Right lobe of liver (tissue), 6 donors: ENCODE results near the gene ZDHHC12. TPM values are rescaled to one million over a fixed set of nuclear protein-coding genes. Genes with fewer than 3 reads are reported as not detected.

ENCODE experiments used
- ATAC-seq, 4 donors: fragments of 200-7000 bp; cut with Tn5 transposase; one replicate each; pipeline ENCODE4 v1.9.1; 2020; ENCODE audit warnings: mild to moderate bottlenecking in 4 of 4, moderate library complexity in 4 of 4
- DNase-seq, 3 donors: peaks; one replicate each; pipeline ENCODE4 v3.0.0-alpha.2; 2020
- H3K27ac ChIP-seq, 3 donors: fragments of 200-600 bp; one replicate each; pipeline ENCODE4 v1.8.0; 2022
- H3K27me3 ChIP-seq, 2 donors: fragments of 200-600 bp; one replicate each; pipeline ENCODE4 v1.8.0; 2022
- H3K36me3 ChIP-seq, 4 donors: fragments of 200-600 bp; sonication (generic) in 1 of 4; one replicate each; pipeline versions ENCODE4 v1.5.1 to v1.8.0; 2017 to 2022; ENCODE audit warnings: control low read depth in 1 of 4
- H3K4me1 ChIP-seq, 4 donors: fragments of 200-600 bp; sonication (generic) in 1 of 4; one replicate each; pipeline versions ENCODE4 v1.5.1 to v1.8.0; 2017 to 2022; ENCODE audit warnings: control low read depth in 1 of 4
- H3K4me3 ChIP-seq, 3 donors: fragments of 200-600 bp; one replicate each; pipeline ENCODE4 v1.8.0; 2022
- H3K9me3 ChIP-seq, 4 donors: fragments of 200-600 bp; sonication (generic) in 1 of 4; one replicate each; pipeline versions ENCODE4 v1.5.1 to v1.8.0; 2017 to 2022; ENCODE audit warnings: control low read depth in 1 of 4
- CTCF ChIP-seq, 4 donors: fragments of 200-600 bp in 3 of 4; fragments of 450-650 bp in 1 of 4; IDR thresholded peaks; one replicate each; pipeline versions ENCODE4 v1.5.1 to v1.8.0; 2016 to 2022; ENCODE audit warnings: antibody characterized with exemption in 4 of 4, mild to moderate bottlenecking in 2 of 4
- POLR2A ChIP-seq: fragments of 450-650 bp; IDR thresholded peaks from one replicate; pipeline ENCODE4 v1.6.1; 2017; ENCODE audit warnings: antibody characterized with exemption, mild to moderate bottlenecking
- WGBS: methylation state at CpG from one replicate; pipeline ENCODE4 v1.1.6; 2018; ENCODE audit warnings: low coverage, low lambda C conversion rate; ENCODE audit not compliant: insufficient coverage; ENCODE audit errors: missing lambda C conversion rate; 5-methylcytosine and 5-hydroxymethylcytosine counted together
- intact Hi-C, 2 donors: fragments of 100-400 bp; cut with DNase I; formaldehyde crosslinking; loops; one replicate each; pipeline versions ENCODE4 v1.11.2 to v1.14.1; 2022
- total RNA-seq, 6 experiments: library from RNA; depleted of rRNA in 2 of 6; stranded (reverse); fragments of >200 nt in 2 of 6; fragmentation: NEBNext Ultra II Directional in 3 of 6; extraction: Animal tissue kit (Norgen Biotek cat#: 25700) in 3 of 6; gene quantifications; one replicate each; pipeline versions ENCODE4 v1.1.0 to v1.2.4, GENCODE V29; 2016 to 2023
- donor health status: DM: no; HTN: yes; CAD: no.
- donor health status: DM: no; HTN: no; CAD: no.
- donor health status: DM: no; HTN: no; CAD: no.
- donor health status: DM: no; HTN: yes; CAD: no.
- donor health status: DM: no; HTN: yes; CAD: no.

ZDHHC12 gene
- total RNA-seq, 6 experiments from 2014 or later, result 14.1 to 46.1 (median 22.7) TPM

DNA sequence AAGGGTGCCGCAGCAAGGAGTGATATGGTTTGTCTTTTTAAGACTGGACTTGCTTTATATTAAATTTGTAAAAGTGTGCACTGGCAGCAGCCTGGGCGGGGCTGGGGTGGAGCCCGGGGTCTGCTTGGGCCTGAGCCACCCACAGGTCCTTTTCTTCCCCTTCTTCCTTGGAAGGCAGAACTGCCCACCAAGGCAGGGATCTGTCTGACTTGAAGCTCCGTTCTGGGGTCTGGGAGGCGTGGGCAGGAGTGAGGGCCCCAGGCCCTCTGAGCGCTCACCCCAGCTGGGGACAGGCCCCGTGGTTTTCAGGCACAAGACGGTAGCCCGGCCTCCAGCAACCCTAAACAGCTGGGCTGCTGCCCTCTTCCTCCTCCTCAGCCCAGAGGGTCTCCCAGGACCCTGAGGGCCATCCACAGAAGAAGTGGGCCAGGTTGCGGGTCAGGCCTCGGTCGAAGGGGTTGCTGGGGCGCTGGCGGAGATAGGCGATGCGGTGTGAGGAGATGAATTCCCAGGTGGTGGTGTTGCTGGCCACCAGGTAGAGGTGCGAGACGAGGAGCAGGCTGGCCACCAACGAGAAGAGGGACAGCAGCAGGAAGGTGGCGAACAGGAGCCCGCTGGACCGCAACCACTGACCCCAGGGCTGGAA lies 3.0 kb downstream of the ZDHHC12 start:
- H3K9me3 ChIP-seq, result no peaks in the 10 kb centered on the region
- H3K4me1 ChIP-seq, result peaks cover 0 to 6% (median 3%) of the 10 kb centered on the region in 4 donors
- H3K27ac ChIP-seq, result no peak overlapping the region
- 88% methylated on average over 12 of the region's 22 CpGs for WGBS
- ATAC-seq (no peak), DNase-seq (no peak)
- H3K4me3 ChIP-seq, result no peak overlapping the region
- no peak for TF ChIP-seq POLR2A
- no peaks in the 10 kb centered on the region for H3K27me3 ChIP-seq
- intact Hi-C loops, result no loop called here
- H3K36me3 ChIP-seq, result no peaks in the 10 kb centered on the region

- no peak for DNase-seq
- peaks cover 0 to 6% (median 3%) of the 10 kb centered on the region in 4 donors for H3K4me1 ChIP-seq
- ATAC-seq, result no peak
- no peak overlapping the region for H3K27ac ChIP-seq
- H3K36me3 ChIP-seq, result no peaks in the 10 kb centered on the region
- no peaks in the 10 kb centered on the region for H3K9me3 ChIP-seq
- H3K4me3 ChIP-seq, result no peak overlapping the region
- intact Hi-C loops, result no loop called here
- WGBS, result no CpG with 5 or more reads among the region's 30 CpGs
- no peaks in the 10 kb centered on the region for H3K27me3 ChIP-seq
- TF ChIP-seq CTCF (IDR thresholded peaks at IDR 0.05) (no peak), POLR2A (no peak)
These were observed 3.9 kb downstream of the ZDHHC12 start for GRCh38 chr9:128719919-128720605.

DNA sequence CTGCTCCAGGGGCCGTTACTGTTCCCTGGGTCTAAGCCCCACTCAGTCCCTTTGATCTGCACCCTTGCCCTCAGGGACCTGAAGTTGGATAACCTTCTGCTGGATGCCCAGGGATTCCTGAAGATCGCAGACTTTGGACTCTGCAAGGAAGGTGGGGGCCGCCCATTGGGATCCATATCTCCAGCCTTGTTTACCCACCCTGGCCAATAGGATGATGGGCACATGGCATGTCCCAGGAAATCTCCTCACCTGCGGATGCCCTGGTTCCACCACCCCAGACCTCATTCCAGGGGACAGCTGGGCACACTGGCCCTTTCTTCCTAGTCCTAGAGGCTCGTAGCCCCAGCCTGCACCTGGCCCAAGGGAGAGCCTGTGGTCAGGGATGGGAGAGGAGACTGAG lies 5.5 kb downstream of the ZDHHC12 start:
- H3K4me1 ChIP-seq, result no peaks in the 10 kb centered on the region
- H3K36me3 ChIP-seq, result no peaks in the 10 kb centered on the region
- H3K4me3 ChIP-seq, result no peak overlapping the region
- intact Hi-C loops, result no loop called here
- 43% methylated on average over 2 of the region's 5 CpGs for WGBS
- DNase-seq (no peak), ATAC-seq (no peak)
- no peak for TF ChIP-seq POLR2A
- TF ChIP-seq CTCF (IDR thresholded peaks at IDR 0.05), result no peak
- no peak overlapping the region for H3K27ac ChIP-seq
- no peaks in the 10 kb centered on the region for H3K27me3 ChIP-seq
- H3K9me3 ChIP-seq, result no peaks in the 10 kb centered on the region

DNA sequence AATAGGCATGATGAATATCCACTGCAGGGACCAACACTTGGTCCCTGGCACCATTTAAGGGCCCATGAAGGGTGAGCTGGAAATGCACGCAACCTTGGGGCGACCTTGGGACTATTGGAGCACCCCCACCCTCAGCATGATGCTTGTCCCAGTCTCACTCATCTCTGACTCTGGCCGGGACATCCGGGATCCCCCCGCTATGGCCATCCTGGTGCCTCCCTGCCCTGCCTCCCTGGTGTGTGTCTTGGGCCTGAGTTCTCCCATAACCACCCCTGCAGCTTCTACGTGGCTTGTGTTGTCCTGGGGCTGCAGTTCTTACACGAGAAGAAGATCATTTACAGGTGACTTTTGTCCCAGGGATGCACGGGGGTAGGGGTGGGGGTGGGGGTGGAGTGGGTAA lies 5.9 kb downstream of the ZDHHC12 start:
- peak in 1 of 3 donors; percentile 23 for DNase-seq
- no peaks in the 10 kb centered on the region for H3K4me1 ChIP-seq
- no peak overlapping the region for H3K27ac ChIP-seq
- TF ChIP-seq CTCF (IDR thresholded peaks at IDR 0.05) (no peak), POLR2A (no peak)
- no peak for ATAC-seq
- intact Hi-C loops, result no loop called here
- no peak overlapping the region for H3K4me3 ChIP-seq
- H3K9me3 ChIP-seq, result no peaks in the 10 kb centered on the region
- 61% methylated on average over 4 of the region's 8 CpGs for WGBS
- no peaks in the 10 kb centered on the region for H3K27me3 ChIP-seq
- H3K36me3 ChIP-seq, result no peaks in the 10 kb centered on the region

DNA sequence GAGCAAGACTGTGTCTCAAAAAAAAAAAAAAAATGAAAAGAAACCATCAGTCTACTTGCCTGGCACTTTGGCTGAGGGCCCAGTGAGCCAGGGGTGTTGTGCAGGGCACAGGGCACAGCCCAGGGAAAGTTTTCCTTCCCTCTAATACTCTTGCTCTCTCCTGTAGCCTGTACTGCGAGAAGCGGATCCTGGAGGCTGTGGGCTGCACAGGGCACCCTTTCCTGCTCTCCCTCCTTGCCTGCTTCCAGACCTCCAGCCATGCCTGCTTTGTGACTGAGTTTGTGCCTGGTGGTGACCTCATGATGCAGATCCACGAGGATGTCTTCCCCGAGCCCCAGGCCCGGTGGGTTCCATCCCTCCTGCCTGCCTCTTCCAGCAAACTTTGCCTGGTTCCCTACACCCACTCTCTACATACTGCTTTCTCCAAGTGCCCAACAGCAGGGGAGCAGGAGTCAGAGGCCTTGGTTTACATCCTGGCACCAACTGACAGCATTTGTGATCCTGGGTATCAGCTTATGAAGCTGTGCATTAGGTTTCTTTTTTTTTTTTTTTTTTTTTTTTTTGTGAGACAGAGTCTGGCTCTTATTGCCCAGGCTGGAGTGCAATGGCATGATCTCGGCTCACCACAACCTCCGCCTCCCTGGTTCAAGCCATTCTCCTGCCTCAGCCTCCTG lies 7.2 kb downstream of the ZDHHC12 start:
- DNase-seq (peak in 2 of 3 donors; percentile 12 to 36), ATAC-seq (no peak)
- Histone ChIP-seq H3K9me3 (no peaks in the 10 kb centered on the region), H3K36me3 (no peaks in the 10 kb centered on the region), H3K27me3 (no peaks in the 10 kb centered on the region), H3K4me3 (no peak overlapping the region), H3K4me1 (no peaks in the 10 kb centered on the region), H3K27ac (no peak overlapping the region)
- 89% methylated on average over 5 of the region's 7 CpGs for WGBS
- no peak for TF ChIP-seq CTCF (IDR thresholded peaks at IDR 0.05)
- TF ChIP-seq POLR2A, result no peak
- intact Hi-C loops, result no loop called here
